ENCODE results near the gene LPAR5.

Gene LPAR5

GRCh38 chr12:6646276-6647082, 10.7 kb upstream of the LPAR5 start:
- no peak for DNase-seq (ENCODE audit: extremely low read depth, low read depth)
- no peak for TF ChIP-seq CTCF (IDR thresholded peaks at IDR 0.05; ENCODE audit: low read depth, low read length)

- TF ChIP-seq CTCF (IDR thresholded peaks at IDR 0.05; ENCODE audit: low read depth, low read length), result peak; percentile 14
- no peak for DNase-seq (ENCODE audit: extremely low read depth, low read depth)
Observed at GRCh38 chr12:6644903-6645302, 9.1 kb upstream of the LPAR5 start.

GRCh38 chr12:6644257-6644596, 8.5 kb upstream of the LPAR5 start:
- no peak for TF ChIP-seq CTCF (IDR thresholded peaks at IDR 0.05; ENCODE audit: low read depth, low read length)
- no peak for DNase-seq (ENCODE audit: extremely low read depth, low read depth)

GRCh38 chr12:6643569-6644256, 8.0 kb upstream of the LPAR5 start:
- TF ChIP-seq CTCF (IDR thresholded peaks at IDR 0.05; ENCODE audit: low read depth, low read length), result no peak
- no peak for DNase-seq (ENCODE audit: extremely low read depth, low read depth)

- no peak for TF ChIP-seq CTCF (IDR thresholded peaks at IDR 0.05; ENCODE audit: low read depth, low read length)
- DNase-seq (ENCODE audit: extremely low read depth, low read depth), result no peak
Observed at GRCh38 chr12:6641131-6641530, 5.4 kb upstream of the LPAR5 start.

GRCh38 chr12:6640497-6640896, 4.7 kb upstream of the LPAR5 start:
- no peak for TF ChIP-seq CTCF (IDR thresholded peaks at IDR 0.05; ENCODE audit: low read depth, low read length)
- DNase-seq (ENCODE audit: extremely low read depth, low read depth), result no peak

- no peak for DNase-seq (ENCODE audit: extremely low read depth, low read depth)
- TF ChIP-seq CTCF (IDR thresholded peaks at IDR 0.05; ENCODE audit: low read depth, low read length), result no peak
Observed at GRCh38 chr12:6639151-6639801, 3.5 kb upstream of the LPAR5 start.
